Left ventricle myocardium inferior (tissue), 1 donor: Measurements from ENCODE around the gene ARHGAP24. TPM values are rescaled to one million over a fixed set of nuclear protein-coding genes. Genes with fewer than 3 reads are reported as not detected.

Experiments
- DNase-seq: peaks from one replicate; pipeline ENCODE4 v3.0.0-alpha.2; 2020
- H3K27ac ChIP-seq: fragments of 200-600 bp; replicated peaks from 2 replicates; pipeline ENCODE4 v1.8.0; 2021
- H3K27me3 ChIP-seq: fragments of 200-600 bp; 2 replicates; pipeline ENCODE4 v1.8.0; 2021; ENCODE audit warnings: low read depth
- H3K36me3 ChIP-seq: fragments of 200-600 bp; 2 replicates; pipeline ENCODE4 v1.8.0; 2021
- H3K4me1 ChIP-seq: fragments of 200-600 bp; 2 replicates; pipeline ENCODE4 v1.8.0; 2021
- H3K4me3 ChIP-seq: fragments of 200-600 bp; 2 replicates; pipeline ENCODE4 v1.8.0; 2021; ENCODE audit warnings: mild to moderate bottlenecking, moderate library complexity
- H3K9me3 ChIP-seq: fragments of 200-600 bp; replicated peaks from 2 replicates; pipeline ENCODE4 v1.8.0; 2021
- intact Hi-C: fragments of 100-400 bp; cut with micrococcal nuclease; formaldehyde crosslinking; loops from one replicate; pipeline ENCODE4 v1.11.0; 2022
- total RNA-seq: library from RNA; stranded (reverse); fragmentation: NEBNext Ultra II Directional; extraction: Animal tissue kit (Norgen Biotek cat#: 25700); gene quantifications from one replicate; pipeline ENCODE4 v1.2.1, GENCODE V29; 2021
- TF ChIP-seq, protein P1 (sequence below): fragments of 200-600 bp; IDR thresholded peaks from 2 replicates; pipeline ENCODE4 v1.8.0; 2021; ENCODE audit warnings: antibody characterized with exemption, mild to moderate bottlenecking, borderline replicate concordance
- donor health status: DM: no; HTN: yes; CAD: no; lungs with severe emphysema.

ARHGAP24 gene
- total RNA-seq, 1 donor from 2014 or later, result 13.7 TPM

DNA sequence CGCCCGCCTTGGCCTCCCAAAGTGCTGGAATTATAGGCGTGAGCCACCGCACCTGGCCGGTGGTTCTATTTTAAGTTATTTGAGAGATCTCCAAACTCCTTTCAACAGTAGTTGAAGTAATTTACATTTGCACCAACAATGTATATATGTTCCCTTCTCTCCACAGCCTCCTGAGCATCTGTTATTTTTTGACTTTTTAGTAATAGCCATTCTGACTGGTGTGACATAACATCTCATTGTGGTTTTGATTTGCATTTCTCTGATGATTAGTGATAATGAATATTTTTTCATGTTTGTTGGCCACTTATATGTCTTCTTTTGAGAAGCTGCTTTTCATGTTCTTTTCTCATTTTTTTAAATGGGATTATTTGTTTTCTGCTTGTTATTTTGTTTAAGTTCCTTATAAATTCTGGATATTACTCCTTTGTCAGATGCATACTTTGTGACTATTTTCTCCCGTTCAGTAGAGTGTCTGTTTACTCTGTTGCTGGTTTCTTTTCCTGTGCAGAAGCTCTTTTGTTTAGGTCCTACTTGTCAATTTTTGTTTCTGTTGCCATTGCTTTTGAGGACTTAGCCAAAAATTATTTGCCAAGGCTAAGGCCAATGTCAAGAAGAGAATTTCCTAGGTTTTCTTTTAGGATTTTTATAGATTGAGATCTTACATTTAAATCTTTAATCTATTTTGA, 213.2 kb downstream of the ARHGAP24 start:
- intact Hi-C loops, result no loop called here
- Histone ChIP-seq H3K27me3 (no peaks in the 10 kb centered on the region), H3K9me3 (peaks cover 7% of the 10 kb centered on the region), H3K36me3 (no peaks in the 10 kb centered on the region), H3K4me1 (no peaks in the 10 kb centered on the region), H3K27ac (no peak overlapping the region), H3K4me3 (no peak overlapping the region)
- DNase-seq, result no peak
- TF ChIP-seq, protein P1, sequence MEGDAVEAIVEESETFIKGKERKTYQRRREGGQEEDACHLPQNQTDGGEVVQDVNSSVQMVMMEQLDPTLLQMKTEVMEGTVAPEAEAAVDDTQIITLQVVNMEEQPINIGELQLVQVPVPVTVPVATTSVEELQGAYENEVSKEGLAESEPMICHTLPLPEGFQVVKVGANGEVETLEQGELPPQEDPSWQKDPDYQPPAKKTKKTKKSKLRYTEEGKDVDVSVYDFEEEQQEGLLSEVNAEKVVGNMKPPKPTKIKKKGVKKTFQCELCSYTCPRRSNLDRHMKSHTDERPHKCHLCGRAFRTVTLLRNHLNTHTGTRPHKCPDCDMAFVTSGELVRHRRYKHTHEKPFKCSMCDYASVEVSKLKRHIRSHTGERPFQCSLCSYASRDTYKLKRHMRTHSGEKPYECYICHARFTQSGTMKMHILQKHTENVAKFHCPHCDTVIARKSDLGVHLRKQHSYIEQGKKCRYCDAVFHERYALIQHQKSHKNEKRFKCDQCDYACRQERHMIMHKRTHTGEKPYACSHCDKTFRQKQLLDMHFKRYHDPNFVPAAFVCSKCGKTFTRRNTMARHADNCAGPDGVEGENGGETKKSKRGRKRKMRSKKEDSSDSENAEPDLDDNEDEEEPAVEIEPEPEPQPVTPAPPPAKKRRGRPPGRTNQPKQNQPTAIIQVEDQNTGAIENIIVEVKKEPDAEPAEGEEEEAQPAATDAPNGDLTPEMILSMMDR, result no peak

GRCh38 chr4:85696661-85697060, 221.7 kb downstream of the ARHGAP24 start:
- Histone ChIP-seq H3K27me3 (no peaks in the 10 kb centered on the region), H3K9me3 (peaks cover 4% of the 10 kb centered on the region), H3K27ac (no peak overlapping the region), H3K36me3 (no peaks in the 10 kb centered on the region), H3K4me1 (no peaks in the 10 kb centered on the region), H3K4me3 (no peak overlapping the region)
- intact Hi-C loops, result no loop called here
- DNase-seq, result no peak
- TF ChIP-seq, protein P1, result no peak

GRCh38 chr4:85697854-85698253, 222.9 kb downstream of the ARHGAP24 start:
- intact Hi-C loops, result no loop called here
- H3K9me3 ChIP-seq, result peaks cover 4% of the 10 kb centered on the region
- DNase-seq, result no peak
- TF ChIP-seq, protein P1, result no peak
- H3K4me1 ChIP-seq, result no peaks in the 10 kb centered on the region
- no peaks in the 10 kb centered on the region for H3K27me3 ChIP-seq
- H3K4me3 ChIP-seq, result no peak overlapping the region
- no peaks in the 10 kb centered on the region for H3K36me3 ChIP-seq
- H3K27ac ChIP-seq, result no peak overlapping the region

GRCh38 chr4:85700362-85700761, 225.4 kb downstream of the ARHGAP24 start:
- H3K4me3 ChIP-seq, result no peak overlapping the region
- no peaks in the 10 kb centered on the region for H3K4me1 ChIP-seq
- H3K9me3 ChIP-seq, result peaks cover 4% of the 10 kb centered on the region
- TF ChIP-seq, protein P1, result no peak
- H3K27me3 ChIP-seq, result no peaks in the 10 kb centered on the region
- intact Hi-C loops, result no loop called here
- no peaks in the 10 kb centered on the region for H3K36me3 ChIP-seq
- no peak overlapping the region for H3K27ac ChIP-seq
- no peak for DNase-seq

DNA sequence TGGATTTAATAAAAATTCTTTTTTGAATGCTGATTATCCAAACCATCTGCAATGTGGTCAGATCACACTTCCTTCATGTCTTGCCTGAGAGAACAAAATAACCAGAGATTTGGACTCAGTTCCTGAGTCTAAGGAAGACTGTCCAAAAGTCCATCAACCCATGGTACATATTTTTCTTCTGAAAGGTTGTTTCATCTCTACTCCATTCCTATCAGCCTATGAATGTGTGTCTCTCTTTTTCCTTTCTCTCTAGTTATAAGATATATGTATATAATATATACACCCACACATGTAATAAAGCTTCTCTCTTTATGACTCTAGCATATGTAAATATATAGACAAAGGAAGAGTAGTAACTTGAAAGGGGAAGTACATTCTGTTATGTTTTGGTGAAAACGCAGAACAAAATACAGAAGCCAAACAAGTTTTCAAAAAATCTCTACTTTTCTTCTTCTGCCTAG, 226.9 kb downstream of the ARHGAP24 start:
- Histone ChIP-seq H3K9me3 (peaks cover 4% of the 10 kb centered on the region), H3K4me3 (no peak overlapping the region), H3K27ac (no peak overlapping the region), H3K4me1 (no peaks in the 10 kb centered on the region), H3K36me3 (no peaks in the 10 kb centered on the region), H3K27me3 (no peaks in the 10 kb centered on the region)
- TF ChIP-seq, protein P1, result no peak
- no peak for DNase-seq
- intact Hi-C loops, result no loop called here
